ENCODE data around the gene LRMDA.

DNA sequence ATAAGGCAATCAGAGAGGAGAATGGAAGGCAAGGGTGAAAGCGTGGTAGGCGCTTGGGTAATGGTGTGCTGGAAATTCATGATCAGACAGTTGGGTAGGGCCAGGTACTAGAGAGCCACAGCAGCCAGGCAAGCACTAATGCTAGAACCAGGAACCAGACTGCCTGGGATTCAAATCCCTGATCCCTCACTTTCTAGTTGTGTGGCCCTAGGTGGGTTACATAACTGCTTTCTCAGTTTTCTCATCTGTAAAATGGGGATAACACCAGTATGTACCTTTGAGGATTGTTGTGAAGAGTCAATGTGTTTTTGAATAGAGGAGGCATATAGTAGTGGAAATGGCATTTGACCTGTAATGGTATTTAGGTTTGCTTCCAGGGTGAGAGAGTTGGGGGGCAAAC lies 225.9 kb downstream of the LRMDA start:
- TF ChIP-seq, protein P1, sequence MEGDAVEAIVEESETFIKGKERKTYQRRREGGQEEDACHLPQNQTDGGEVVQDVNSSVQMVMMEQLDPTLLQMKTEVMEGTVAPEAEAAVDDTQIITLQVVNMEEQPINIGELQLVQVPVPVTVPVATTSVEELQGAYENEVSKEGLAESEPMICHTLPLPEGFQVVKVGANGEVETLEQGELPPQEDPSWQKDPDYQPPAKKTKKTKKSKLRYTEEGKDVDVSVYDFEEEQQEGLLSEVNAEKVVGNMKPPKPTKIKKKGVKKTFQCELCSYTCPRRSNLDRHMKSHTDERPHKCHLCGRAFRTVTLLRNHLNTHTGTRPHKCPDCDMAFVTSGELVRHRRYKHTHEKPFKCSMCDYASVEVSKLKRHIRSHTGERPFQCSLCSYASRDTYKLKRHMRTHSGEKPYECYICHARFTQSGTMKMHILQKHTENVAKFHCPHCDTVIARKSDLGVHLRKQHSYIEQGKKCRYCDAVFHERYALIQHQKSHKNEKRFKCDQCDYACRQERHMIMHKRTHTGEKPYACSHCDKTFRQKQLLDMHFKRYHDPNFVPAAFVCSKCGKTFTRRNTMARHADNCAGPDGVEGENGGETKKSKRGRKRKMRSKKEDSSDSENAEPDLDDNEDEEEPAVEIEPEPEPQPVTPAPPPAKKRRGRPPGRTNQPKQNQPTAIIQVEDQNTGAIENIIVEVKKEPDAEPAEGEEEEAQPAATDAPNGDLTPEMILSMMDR (IDR thresholded peaks at IDR 0.05), result no peak
- TF ChIP-seq EZH2phosphoT487 (IDR thresholded peaks at IDR 0.05) (no peak), EZH2 (IDR thresholded peaks at IDR 0.05) (no peak)

Measured in neural progenitor cell (in vitro differentiated cells).